ENCODE results near the gene TNNI3K.

GRCh38 chr1:74199504-74199903, 35.7 kb upstream of the TNNI3K start:
- no peak for TF ChIP-seq SIN3A (IDR thresholded peaks at IDR 0.05; ENCODE audit: low read depth)
- TF ChIP-seq RAD21 (IDR thresholded peaks at IDR 0.05; ENCODE audit: low read depth), result no peak
- no peak for TF ChIP-seq CTCF (IDR thresholded peaks at IDR 0.05 in 2 of 3, conservative IDR thresholded peaks at IDR 0.05 in 1 of 3; ENCODE audit: borderline replicate concordance in 1 of 3, insufficient read depth in 1 of 3, low read depth in 2 of 3, low read length in 2 of 3)
- no peak for TF ChIP-seq ZNF274 (IDR thresholded peaks at IDR 0.05; ENCODE audit: low read depth, low read length)
- no peak for TF ChIP-seq MAX (IDR thresholded peaks at IDR 0.05)
- no peak for TF ChIP-seq ZFX (IDR thresholded peaks at IDR 0.05)
- no peak for TF ChIP-seq POLR2A (IDR thresholded peaks at IDR 0.05; ENCODE audit: borderline replicate concordance, extremely low read depth, insufficient read depth, insufficient read length)
- TF ChIP-seq YY1 (IDR thresholded peaks at IDR 0.05; ENCODE audit: extremely low read depth, insufficient replicate concordance, low read depth, low read length), result no peak
- no peak for TF ChIP-seq EZH2phosphoT487 (IDR thresholded peaks at IDR 0.05; ENCODE audit: borderline replicate concordance)
